HG03159 (cell line): ENCODE measurements around the gene C11orf58.

Source experiments
- ATAC-seq: cut with Tn5 transposase; IDR thresholded peaks from one replicate; pipeline ENCODE4 v1.9.1; 2021; ENCODE audit warnings: mild to moderate bottlenecking, moderate library complexity; ENCODE audit not compliant: unreplicated experiment

C11orf58 gene

DNA sequence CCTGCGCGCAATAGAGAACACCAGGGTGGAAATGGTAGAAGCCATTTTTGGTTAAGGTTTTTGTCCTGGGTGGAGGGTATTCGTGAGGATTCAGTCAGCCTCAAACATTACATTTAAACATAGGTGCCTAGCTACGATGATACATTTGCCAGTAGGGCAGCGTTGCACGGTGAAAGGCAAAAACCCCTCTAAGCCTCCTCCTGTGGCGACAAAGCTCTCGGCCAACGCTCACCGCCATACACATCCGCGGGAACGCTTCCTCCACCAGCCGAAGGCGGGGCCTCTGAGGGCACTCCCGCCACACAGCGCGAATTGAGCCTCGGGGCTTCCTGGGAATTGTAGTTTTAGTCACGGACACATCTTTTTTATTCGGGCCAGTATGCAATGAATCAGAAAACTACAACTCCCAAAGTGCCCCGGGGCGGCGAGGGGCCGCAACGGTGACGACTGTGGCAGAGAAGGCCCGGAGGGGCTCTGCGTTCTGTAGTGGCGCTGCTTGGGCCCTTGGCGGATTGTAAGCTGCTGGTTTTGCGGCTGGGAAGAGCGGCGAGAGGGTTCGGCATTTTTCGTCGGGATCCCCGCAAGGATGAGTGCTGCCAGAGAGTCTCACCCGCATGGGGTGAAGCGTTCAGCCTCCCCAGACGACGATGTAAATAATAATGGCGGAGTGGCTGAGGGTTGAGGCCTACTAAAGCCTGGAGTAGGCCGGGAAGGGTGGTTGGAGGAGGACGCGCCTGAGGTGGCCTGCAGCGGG lies at the start of gene C11orf58:
TSS of gene C11orf58 (plus strand) at position 455 of the 754 bp plus-strand sequence. CDS start at position 587, 132 bp downstream.
- ATAC-seq, result peak; percentile 97

DNA sequence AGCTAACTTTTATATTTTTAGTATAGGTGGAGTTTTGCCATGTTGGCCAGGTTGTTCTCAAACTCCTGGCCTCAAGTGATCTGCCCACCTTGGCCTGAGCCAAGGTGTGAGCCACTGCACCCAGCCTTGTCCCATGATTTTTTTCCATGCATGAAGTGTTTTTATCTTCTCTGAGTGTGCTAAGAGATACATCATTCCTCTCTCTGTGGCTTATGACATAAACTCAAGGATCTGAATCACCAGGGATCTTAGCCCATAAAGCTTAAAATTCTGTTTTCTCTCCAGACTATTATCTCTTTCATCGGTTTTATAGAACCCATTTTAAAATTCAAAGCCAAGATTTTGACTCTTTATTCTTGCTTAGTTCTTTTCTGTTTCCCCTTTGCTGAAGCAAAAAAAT lies 48.4 kb upstream of the C11orf58 start:
- ATAC-seq, result no peak

GRCh38 chr11:16703795-16704194 lies 34.7 kb upstream of the C11orf58 start:
- no peak for ATAC-seq

- ATAC-seq, result no peak
Measured at GRCh38 chr11:16713594-16713993, 24.9 kb upstream of the C11orf58 start.

GRCh38 chr11:16722581-16723344 lies 15.7 kb upstream of the C11orf58 start:
- no peak for ATAC-seq

- ATAC-seq, result no peak
Measured at GRCh38 chr11:16727806-16728205, 10.6 kb upstream of the C11orf58 start.

DNA sequence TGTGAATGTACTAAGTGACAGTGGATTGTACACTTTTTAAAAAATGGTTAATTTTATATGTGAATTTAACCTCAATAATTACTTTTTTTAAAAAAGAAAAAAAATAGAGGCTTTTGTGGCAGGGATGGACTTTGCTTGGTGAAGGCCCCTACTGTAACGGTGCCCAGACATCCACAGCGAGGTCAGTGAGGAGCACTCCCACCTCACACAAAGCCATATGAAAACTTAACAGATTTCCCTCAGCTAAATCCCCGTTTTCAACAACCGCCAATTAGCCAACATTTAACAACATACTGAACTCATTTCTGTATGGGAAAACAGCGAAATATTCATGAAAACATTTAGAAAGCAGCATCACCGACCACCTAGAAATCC lies 642 bp upstream of the C11orf58 start:
- peak; percentile 3 for ATAC-seq

DNA sequence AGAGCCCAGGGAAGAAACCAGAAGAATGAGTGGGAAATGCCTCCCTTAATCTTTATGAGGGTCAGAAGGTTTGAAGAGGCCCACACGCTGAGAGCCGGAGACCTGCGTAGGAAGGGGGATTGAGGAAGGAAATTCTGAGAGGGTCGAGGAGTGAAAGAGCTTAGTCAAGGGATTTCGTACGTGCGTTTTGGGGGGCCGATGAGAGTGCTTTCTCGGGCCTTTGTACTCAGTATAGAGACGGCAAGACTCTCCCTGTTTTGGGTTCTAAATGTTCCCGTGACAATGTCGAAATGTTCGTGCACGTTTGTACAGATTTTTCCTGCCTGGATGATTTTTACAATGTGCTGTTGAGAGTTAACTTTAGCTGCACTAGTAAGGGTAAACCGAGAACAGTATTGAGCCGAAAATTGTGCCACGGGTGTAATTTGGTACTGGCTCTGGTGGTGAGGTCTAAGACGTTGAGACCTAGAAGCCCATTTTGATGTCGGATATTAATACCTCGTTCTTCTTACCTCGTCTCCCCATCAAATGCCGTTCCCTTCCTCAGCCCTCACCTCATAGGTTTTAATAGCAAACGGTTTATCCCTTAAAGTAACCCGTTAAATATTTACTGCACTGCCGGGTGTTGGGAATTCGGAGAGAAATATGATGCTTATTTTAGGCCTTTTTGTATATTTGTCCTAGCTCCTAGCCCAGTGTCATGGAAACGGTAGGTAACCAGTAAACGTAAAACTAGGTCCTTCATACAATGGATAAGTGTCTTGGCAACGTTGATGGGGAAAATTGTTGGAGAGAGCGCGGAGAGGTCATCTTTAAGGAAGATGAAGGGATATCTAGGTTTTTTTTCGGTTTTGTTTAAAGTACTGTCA lies 734 bp downstream of the C11orf58 start:
- peak; percentile 4 for ATAC-seq

DNA sequence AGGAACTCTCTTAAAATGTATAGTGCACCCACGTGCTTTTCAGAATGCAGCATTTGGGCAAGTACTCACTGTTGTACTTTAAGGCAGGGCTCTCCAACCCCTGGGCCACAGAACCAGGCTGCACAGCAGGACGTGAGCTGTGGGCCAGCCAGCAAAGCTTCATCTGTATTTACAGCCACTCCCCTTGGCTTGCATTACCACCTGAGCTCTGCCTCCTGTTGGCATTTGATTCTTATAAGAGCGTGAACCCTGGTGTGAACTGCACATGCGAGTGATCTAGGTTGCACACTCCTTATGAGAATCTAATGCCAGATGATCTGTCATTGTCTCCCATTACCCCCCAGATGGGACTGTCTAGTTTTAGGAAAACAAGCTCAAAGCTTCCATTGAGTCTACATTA lies 3.0 kb downstream of the C11orf58 start:
- ATAC-seq, result no peak

- ATAC-seq, result no peak
Measured at GRCh38 chr11:16743478-16743877, 5.0 kb downstream of the C11orf58 start.

- ATAC-seq, result no peak
Measured at GRCh38 chr11:16744128-16744725, 5.8 kb downstream of the C11orf58 start.

- no peak for ATAC-seq
Measured at GRCh38 chr11:16745950-16746605, 7.6 kb downstream of the C11orf58 start.

DNA sequence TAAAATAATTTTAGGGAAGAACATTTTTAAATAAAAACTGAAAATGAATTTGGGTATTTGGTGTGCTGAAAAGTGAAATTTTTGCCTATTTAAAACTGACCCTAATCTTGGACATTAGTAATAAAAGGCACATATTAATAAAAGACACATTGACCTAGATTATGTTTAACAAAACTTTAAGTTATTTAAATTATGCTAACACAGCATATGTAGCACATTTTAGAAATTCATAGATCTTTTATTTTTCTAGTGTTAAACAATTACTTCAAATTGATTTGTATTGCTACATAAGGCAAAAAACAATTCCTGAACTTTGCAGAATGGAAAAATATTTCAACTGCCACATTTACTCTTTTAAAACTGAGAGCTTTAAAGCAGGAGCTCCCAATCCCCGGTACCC lies 10.6 kb downstream of the C11orf58 start:
- no peak for ATAC-seq

GRCh38 chr11:16749666-16750065 lies 11.2 kb downstream of the C11orf58 start:
- no peak for ATAC-seq

DNA sequence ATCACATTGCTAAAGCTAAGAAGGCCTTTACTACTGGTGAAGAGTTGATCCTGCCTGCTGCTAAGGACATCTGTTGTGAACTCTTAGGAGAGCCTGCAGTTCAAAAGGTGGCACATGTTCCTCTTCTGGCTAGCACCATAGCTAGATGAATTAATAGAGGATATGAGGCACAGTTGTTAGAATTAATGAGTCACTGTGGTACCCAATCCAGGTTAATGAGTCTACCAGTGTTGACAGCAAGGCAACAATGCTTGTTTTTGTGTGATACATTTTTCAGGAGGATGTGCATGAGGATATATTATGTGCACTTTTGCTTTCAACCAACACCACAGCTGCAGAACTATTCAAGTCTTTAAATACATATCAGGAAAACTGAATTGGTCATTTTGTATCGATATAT lies 12.0 kb downstream of the C11orf58 start:
- no peak for ATAC-seq

DNA sequence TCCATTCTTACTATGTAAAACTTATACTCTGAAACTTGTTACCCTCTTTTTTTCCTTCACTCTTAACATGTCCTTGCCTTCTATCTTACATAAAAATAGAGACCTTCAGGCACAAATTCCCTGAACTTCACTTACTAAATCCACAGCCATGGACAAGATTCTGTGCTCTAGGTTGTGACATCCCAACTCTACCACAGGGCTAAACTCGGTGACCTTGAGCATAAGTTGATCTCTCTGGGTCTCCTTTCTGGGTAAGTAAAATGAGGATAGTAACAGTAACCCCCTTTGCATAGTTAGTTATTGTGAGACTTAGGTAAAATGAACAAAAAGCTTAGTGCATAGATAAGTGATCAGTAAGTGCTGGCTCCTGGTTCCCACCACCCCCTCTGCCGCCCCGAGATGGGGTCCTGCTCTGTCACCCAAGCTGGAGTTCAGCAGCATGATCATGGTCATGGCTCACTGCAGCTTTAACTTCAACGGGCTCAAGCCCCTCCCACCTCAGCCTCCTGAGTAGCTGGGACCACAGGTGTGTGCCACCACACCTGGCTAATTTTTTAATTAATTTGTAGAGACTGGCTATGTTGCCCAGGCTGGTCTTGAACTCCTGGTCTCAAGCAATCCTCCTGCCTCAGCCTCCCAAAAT lies 20.1 kb downstream of the C11orf58 start:
- ATAC-seq, result no peak

DNA sequence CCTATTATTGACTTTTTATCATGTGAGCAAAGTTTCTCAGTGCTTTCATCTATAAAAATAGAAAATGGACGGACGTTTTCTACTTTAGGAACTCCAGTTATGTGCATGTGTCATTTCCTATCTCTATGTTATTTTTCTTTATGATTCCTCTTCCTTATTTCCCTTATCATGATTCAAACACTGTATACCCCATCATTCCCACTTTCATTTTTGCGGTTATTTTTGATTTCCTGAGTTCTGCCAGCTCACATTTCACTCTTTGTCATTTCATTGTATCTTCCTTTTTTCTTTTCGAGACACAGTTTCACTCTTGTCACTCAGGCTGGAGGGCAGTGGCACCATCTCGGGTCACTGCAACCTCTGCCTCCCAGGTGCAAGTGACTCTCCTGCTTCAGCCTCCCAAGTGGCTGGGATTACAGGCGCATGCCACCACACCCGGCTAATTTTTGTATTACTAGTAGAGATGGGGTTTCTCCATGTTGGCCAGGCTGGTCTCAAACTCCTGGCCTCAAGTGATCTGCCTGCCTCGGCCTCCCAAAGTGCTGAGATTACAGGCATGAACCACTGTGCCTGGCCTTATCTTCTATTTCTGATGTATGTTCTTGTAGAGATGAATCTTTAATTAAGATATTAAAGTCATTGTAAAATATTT lies 21.5 kb downstream of the C11orf58 start:
- no peak for ATAC-seq

DNA sequence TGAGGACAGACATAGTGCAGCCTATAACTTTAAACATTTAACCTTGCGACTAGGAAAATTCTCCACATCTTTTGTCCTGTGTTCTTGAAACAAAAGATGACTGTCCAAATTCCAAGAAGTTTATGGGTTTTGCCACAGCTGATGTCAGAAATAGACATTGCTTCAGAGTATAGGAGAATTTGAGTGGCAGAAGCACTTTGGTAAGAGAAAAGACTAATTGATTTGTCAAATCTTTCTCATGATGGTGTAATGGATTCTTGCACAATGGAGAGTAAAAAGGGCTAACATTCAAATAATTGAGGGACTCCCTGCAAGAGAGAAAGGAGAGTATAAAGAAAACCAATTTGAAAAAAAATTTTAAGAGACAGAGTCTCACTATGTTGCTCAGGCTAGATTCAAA lies 25.3 kb downstream of the C11orf58 start:
- ATAC-seq, result no peak

DNA sequence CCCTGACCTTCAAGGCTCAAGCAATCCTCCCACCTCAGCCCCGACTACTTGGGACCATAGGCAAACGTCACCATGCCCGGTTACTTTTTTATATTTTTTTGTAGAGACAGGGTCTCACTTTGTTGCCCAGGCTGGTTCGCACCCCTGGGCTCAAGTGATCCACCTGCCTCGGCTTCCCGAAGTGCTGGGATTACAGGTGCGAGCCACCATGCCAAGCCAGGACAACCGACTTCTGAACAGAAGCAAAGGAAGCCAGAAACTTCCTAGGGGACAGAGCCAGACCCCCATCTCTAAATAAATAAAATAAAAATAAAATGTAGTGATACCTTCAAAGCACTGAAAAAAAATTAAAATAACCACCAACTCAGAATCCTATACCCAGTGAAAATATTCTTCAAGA lies 26.4 kb downstream of the C11orf58 start:
- ATAC-seq, result no peak
